GM19351 (cell line): ENCODE results near the gene TES.

ENCODE experiments used
- ATAC-seq: cut with Tn5 transposase; IDR thresholded peaks from one replicate; pipeline ENCODE4 v1.9.1; 2021; ENCODE audit warnings: mild to moderate bottlenecking, moderate library complexity; ENCODE audit not compliant: unreplicated experiment

The TES gene

GRCh38 chr7:116193329-116194087, 16.8 kb upstream of the TES start:
- ATAC-seq = no peak

DNA sequence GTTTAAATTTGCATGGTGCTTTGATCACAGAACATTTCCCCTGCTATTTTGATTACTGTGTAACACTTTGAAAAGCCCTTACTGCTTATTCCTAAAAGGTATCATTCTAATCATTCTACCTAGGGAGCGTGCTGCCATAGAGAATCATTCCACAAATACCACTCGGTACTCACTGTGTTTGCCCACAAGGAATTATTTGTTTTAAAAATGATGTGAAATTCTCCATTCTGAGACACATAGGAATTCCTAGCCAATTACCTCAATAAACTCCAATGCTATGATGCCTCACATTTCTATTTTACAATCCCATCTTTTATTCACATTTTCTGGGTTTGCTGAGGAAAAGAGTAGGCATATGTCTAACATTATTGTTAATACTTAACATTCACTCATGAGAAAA, 16.2 kb upstream of the TES start:
- no peak for ATAC-seq

GRCh38 chr7:116195451-116195850, 14.9 kb upstream of the TES start:
- no peak for ATAC-seq

DNA sequence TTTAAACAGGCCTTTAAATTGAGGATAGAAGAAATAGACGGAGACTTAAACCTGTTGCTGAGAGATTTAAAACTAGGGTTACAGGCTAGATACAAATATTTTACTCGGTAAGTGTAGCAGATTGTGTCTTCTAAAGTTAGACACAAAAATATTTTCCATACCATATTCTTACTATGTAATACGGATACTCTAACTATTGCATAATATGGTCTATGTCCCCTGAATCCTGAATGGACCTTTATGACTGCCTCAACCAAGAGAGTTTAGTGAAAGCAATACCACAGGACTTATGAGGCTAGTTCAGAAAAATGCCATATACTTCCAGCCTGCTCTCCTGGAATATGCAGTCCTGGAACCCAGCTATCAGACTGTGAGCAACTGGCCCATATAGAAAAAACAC, 13.4 kb upstream of the TES start:
- ATAC-seq = no peak

GRCh38 chr7:116197360-116197759, 13.0 kb upstream of the TES start:
- ATAC-seq = no peak

GRCh38 chr7:116198748-116199410, 11.5 kb upstream of the TES start:
- no peak for ATAC-seq

DNA sequence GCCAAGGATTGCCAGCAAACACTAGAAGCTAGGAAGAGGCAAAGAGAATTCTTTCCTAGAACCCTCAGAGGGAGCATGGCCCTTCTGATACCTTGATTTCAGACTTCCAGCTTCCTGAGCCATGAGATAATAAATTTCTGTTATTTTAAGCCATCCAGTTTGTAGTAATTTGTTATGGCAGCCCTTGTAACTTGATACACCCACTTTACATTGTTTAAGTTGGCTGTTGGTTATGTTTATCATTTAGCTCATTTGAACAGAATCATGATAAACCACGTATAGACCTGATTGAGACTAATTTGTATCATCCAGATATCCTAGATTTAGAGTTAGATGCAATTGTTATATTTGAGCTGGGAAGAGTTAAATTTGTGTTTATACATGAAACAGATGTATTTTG, 9.4 kb upstream of the TES start:
- no peak for ATAC-seq

DNA sequence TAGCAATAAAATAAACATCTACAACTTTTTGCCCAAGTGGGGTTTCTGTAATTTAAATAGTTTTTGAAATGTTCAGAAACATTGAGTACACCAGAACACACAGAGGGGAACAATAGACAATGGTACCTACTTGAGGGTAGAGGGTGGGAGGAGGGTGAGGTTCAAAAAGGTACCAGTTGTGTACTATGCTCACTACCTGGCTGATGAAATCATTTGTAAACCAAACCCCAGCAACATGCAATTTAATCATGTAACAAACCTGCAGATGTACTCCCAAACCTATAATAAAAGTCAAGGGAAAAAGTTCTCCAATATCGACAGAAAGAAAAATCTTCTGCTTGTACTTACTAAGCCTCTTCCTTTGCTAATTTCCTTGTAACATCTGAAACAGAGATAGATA, 4.2 kb upstream of the TES start:
- no peak for ATAC-seq

DNA sequence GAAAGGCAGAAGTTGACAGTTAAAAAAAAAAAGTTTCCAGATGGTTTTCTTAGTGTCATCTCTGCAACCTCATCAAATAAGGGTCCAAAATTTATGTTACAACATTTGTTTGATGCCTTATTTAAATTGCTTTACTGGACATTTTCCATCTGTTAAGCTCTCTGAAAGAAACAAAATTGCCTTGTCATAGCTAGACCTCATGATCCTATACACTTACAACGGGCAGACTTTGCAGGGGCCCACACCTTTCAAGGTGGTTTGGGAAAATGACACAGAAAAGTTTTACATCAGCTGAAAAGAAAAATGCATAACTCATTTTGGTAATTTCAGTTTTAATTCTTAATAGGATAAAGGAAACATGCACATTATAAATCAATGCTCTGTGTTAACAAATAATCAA, 1.4 kb upstream of the TES start:
- ATAC-seq = no peak

DNA sequence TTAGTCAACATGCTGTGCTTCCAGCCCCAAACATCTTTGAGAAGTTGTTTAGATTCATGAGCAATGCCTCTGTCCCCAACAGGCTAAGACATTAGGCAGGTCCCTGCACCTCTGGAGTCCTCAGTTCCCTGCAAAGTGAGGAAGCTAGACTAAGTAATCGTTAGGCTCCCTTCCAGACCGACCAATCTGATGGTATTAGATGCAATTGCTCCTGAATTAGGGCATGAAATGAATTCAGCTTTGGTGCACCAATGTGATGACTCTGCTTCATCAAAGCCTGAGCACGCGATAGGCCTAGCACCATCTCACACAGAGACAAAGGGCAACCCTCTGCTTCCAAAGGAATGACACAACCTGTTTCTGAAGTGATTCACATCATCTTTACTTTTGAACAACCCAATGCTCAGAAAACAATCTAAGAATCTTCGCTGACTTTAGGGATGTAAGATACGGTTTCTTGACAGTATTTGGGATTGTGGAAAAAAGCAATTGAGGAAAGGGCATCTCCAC, 723 bp upstream of the TES start:
- ATAC-seq = no peak

- peak; percentile 68 for ATAC-seq
Measured at GRCh38 chr7:116211006-116211912, 920 bp downstream of the TES start.

DNA sequence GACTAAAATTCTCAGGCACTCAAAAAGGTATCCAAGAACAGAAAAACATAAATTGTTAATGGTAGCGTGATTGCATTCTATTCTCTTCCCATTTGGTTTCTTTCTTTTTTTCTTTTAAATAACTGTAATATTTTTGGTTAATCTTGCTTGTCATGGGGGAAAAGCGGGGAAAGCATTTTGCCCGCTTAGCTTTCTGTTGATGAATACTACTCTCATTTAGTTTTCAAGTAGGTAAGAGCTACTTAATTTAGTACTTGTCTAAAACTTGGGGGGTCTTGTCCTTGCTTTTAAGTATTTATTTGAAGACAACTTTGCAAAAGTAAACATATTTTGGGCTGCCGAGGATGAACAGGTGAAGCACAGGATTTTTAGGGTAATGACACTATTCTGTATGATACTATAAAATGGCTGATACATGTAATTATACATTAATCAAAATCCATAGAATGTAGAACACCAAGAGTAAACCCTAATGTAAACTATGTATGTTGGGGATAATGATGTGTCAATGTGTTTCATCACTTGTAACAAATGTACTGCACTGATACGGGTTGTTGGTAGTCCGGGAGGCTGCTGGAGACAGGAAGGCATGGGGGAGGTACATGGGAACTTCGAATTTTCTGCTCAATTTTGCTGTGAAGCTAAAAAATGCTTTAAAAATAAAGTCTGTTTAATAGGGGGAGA, 1.7 kb downstream of the TES start:
- no peak for ATAC-seq

DNA sequence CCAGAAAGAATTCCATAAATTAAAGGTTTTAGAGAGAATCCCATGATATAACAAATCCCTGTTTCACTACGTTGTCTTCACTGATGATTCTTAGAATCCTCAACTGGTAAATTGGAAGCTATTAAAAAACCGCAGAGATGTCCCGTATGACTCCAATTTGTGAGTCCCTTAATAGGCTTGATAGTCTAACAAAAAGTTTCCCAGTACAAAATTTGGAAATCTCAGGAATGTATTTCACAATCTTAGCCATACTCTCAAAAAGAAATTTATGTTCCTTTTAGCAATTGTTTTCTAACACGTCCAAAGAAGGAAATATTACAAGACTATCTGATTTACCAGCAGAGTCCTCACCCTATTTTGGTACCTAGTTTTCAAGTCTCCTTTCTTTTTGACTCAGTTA, 2.5 kb downstream of the TES start:
- no peak for ATAC-seq

GRCh38 chr7:116213361-116214130, 3.2 kb downstream of the TES start:
- ATAC-seq = no peak

DNA sequence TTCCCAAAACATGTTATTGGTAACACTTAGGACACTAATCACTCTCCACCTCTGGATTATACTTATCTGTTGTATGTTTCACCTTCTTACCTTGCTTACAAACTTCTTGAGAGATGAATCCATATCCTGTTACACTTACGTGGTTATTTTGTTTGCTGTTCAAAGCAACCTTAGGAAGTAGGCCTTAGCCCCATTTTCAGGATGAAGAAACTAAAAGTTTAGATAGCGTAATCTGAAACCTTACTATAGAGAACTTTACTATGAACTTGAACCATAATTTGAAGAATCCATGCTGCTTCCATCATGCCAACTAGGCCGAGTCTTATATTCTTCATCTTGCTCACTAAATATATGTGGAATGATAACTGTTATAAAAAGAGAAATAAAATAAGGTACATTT, 4.6 kb downstream of the TES start:
- ATAC-seq = no peak

DNA sequence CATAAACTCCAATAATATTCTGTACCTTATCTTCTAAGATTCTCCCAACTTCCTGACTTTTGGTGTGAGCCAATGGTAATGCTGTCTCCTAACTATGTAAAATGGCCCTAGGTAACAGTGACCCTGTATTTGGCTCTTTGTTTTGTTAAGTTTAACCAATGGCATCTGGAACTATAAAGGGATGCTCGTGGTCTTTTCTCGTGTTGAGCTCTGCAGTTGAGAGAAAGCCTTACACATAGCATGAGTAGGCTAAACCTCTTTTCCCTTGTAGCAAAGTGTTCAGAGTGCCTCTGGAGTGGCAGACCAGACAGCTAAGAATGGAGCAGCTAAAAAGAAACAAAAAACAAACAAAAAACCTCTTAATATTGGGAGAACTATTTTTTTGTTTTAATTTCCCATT, 5.2 kb downstream of the TES start:
- ATAC-seq = no peak

DNA sequence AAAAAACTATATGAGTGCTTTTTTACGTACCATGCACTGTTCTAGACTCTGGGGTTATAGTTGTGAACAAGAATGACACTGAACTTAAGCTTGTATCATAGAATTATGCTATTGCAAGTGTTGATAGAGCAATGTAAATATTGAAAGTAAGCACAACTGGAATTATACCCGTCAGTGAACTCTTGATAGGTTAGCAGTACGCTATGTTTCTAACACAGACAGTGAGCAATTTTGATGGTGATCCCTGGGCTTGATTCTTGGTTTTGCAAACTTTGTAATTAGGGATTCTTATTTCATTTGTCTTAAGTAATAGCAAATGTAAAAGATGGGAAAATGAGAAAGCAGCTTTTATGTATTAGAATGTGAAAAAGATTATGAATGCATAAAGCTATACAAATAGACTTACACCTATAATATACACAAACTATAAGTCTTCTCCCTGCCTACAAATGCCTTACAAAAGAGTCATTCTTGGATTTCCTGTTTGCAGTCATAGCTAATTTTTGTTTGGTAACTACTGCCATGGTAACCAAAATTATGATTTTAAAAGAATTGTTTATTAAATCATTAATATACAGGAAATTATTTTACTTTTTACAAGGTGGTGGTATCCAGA, 6.7 kb downstream of the TES start:
- ATAC-seq = no peak

- no peak for ATAC-seq
Measured at GRCh38 chr7:116218051-116218645, 7.8 kb downstream of the TES start.

DNA sequence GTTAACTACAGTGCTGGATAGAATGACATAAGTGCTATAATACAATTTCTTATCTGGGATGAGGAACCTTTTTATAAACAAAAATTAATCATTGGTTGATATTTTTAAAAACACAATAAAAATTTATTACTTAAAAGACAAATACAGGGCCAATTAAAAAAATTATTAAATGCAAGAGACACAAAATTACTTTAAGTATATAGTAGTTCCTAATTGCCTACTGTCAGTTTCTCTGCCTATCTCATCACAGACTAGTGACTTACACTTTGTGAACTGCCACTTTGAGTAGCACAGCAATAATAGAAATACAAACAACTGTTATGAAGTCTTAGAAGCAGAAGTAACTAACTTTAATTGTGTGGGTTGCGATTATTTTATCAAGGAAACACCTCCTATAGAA, 8.4 kb downstream of the TES start:
- no peak for ATAC-seq
